ENCODE results near the gene PJA1.

GRCh38 chrX:69173906-69174305 lies 8.7 kb upstream of the PJA1 start:
- TF ChIP-seq CTCF (conservative IDR thresholded peaks at IDR 0.05; ENCODE audit: low read length) = no peak
- TF ChIP-seq EZH2phosphoT487 (IDR thresholded peaks at IDR 0.05; ENCODE audit: borderline replicate concordance) = no peak

All from Loucy (cell line).